GM20000 (cell line): ENCODE results near the gene LMX1B.

Experiments used
- DNase-seq: peaks from one replicate; pipeline ENCODE4 v3.0.0; 2012; ENCODE audit warnings: low spot score
- TF ChIP-seq, protein P1 (sequence below): IDR thresholded peaks from 2 replicates; pipeline ENCODE4 v1.5.1; 2012; ENCODE audit warnings: mild to moderate bottlenecking, control low read depth; ENCODE audit errors: extremely low read depth, missing control alignments

LMX1B gene

DNA sequence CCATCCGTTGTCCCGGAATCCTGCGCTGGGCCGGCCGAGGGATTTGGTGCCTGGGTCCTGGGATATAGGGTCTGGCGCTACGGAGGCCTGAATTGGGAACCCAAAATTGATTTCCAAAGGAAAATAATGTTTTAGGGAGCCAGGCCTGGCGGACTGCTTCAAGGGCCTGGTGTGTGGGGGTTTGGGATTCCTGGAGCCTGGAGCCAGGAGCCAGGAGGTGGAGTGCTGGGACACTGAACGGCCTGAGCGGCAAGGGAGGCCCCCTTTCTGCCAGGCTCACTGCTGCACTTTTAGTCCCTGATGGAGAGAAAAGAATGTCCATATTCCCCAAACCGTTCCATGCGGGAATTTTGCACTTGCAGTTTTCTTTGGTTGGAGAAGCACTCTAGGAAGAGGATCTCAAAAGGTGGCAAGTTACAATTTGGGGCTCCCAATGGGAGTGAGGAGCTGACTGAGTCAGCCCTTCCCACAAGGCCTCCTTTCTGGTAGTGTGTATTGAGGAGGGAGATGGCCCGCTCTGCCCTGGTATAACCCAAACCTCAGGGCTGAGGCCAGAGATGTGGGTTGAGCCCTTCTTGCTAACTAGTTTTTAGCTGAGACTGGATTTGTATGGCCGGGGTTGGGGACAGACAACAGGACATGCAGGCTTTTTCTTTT is 2.2 kb downstream of the LMX1B start:
- DNase-seq = peak; percentile 32
- TF ChIP-seq, protein P1, sequence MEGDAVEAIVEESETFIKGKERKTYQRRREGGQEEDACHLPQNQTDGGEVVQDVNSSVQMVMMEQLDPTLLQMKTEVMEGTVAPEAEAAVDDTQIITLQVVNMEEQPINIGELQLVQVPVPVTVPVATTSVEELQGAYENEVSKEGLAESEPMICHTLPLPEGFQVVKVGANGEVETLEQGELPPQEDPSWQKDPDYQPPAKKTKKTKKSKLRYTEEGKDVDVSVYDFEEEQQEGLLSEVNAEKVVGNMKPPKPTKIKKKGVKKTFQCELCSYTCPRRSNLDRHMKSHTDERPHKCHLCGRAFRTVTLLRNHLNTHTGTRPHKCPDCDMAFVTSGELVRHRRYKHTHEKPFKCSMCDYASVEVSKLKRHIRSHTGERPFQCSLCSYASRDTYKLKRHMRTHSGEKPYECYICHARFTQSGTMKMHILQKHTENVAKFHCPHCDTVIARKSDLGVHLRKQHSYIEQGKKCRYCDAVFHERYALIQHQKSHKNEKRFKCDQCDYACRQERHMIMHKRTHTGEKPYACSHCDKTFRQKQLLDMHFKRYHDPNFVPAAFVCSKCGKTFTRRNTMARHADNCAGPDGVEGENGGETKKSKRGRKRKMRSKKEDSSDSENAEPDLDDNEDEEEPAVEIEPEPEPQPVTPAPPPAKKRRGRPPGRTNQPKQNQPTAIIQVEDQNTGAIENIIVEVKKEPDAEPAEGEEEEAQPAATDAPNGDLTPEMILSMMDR = no peak

- TF ChIP-seq, protein P1 = no peak
- DNase-seq = no peak
These were observed 2.8 kb downstream of the LMX1B start for GRCh38 chr9:126616521-126616976.

GRCh38 chr9:126617003-126617822 is 3.5 kb downstream of the LMX1B start:
- no peak for DNase-seq

DNA sequence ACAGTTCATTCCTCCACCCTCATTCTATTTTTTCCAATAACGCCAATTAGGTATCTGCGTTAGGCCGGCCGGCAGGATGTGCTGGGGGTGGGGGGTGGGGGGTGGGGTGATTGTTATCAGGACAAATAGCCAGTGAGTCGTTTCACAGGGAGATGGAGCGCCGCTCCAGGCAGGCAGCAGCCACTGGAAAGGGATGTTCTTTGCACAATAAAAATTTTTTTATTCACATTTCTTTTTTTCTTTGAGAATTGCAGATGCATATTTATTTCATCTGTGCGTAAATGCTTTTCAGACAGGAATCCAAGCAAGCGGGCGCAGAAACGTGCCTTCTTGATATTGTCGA is 4.1 kb downstream of the LMX1B start:
- DNase-seq = no peak
- TF ChIP-seq, protein P1 = no peak

More at GRCh38 chr9:126617003-126617822, 3.5 kb downstream of the LMX1B start:
- TF ChIP-seq, protein P1 = no peak

- DNase-seq = no peak
- TF ChIP-seq, protein P1 = no peak
These were observed 4.5 kb downstream of the LMX1B start for GRCh38 chr9:126618190-126618584.

- TF ChIP-seq, protein P1 = no peak
- DNase-seq = no peak
These were observed 5.0 kb downstream of the LMX1B start for GRCh38 chr9:126618585-126619360.
